GM19372 (cell line): ENCODE results near the gene TMEM139.

Experiments used
- ATAC-seq: cut with Tn5 transposase; IDR thresholded peaks from one replicate; pipeline ENCODE4 v1.9.1; 2021; ENCODE audit warnings: mild to moderate bottlenecking, low read depth, moderate library complexity; ENCODE audit not compliant: unreplicated experiment

Gene TMEM139

GRCh38 chr7:143321242-143321641, 36.5 kb downstream of the TMEM139 start:
- ATAC-seq = no peak

DNA sequence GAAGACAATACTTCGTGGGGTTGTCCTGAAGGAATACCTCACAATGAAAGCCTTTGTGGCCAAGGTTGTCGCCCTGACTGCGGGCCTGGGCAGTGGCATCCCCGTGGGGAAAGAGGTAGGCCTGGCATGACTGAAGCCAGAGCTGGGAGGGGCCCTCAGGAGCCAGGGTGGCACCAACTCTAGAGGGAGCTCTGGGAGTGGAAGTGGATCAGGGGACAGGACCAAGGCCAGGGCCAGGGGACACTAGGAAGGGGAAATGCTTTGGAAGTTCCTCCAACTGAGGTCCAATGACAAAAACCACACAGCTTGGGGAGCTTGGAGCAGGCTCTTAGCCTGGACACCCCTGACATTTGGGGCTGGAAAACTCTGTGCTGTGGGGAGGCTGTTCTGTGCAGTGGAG, 37.0 kb downstream of the TMEM139 start:
- no peak for ATAC-seq

- ATAC-seq = no peak
Observed at GRCh38 chr7:143322760-143323633, 38.2 kb downstream of the TMEM139 start.

GRCh38 chr7:143323653-143324052, 38.9 kb downstream of the TMEM139 start:
- ATAC-seq = no peak

- ATAC-seq = no peak
Observed at GRCh38 chr7:143325240-143325639, 40.5 kb downstream of the TMEM139 start.

GRCh38 chr7:143327903-143328302, 43.1 kb downstream of the TMEM139 start:
- ATAC-seq = no peak

DNA sequence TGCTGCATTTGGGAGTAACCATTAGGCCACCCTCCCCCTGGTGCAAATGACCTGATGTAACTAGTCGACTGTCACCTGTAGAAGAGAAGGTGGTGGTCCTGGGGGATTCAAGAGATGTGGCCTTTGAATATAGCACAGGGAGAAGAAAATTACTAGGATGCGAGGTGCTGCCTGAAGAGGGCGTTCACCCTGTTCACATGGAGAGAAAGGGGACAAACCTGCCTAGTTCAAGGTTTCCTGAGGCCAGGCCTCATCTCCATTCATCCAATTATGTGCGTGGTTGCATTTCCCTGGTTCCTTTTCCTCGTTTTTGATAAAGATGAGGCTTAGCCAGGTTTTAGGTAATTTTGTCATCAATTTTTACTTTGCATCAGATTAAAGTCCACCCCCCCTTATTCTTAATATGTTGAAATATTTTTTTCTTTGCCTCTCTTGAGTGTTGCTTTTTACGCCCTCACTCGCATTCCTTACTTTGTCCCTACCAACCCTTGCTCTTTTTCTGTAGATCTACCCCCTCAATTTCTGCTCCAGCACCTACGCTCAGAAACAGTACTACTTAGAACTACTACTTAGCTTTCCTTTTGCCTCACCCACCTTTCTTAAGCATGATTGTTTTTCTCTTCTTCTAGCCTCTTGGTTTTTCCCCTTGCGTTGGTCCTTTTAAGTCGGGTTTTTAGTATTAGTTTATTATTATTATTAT, 44.9 kb downstream of the TMEM139 start:
- ATAC-seq = no peak

- ATAC-seq = no peak
Observed at GRCh38 chr7:143331179-143331801, 46.5 kb downstream of the TMEM139 start.

GRCh38 chr7:143334244-143334643, 49.5 kb downstream of the TMEM139 start:
- ATAC-seq = no peak

DNA sequence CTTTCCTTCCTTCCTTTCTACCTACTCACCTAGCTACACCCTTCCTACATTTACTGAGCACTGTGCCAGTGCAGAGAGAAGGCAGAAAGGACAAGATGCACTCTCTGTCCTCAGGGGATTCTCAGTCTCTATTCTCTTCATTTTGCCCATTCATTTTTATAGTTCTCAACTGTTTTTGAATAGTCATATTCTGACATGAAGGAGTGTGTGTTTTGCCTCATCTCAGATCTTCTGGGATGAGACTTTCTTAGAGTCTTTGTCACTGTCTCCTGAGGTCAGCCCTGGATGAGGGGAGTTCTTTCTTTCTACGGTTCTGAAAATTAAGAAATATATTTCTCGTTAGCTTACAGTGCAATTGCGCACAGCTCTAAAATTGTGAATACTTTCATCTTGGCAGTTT, 52.5 kb downstream of the TMEM139 start:
- ATAC-seq = no peak
